ENCODE measurements around the gene DAG1.

- no peak for TF ChIP-seq POLR2A (IDR thresholded peaks at IDR 0.05)
- TF ChIP-seq, protein P1, sequence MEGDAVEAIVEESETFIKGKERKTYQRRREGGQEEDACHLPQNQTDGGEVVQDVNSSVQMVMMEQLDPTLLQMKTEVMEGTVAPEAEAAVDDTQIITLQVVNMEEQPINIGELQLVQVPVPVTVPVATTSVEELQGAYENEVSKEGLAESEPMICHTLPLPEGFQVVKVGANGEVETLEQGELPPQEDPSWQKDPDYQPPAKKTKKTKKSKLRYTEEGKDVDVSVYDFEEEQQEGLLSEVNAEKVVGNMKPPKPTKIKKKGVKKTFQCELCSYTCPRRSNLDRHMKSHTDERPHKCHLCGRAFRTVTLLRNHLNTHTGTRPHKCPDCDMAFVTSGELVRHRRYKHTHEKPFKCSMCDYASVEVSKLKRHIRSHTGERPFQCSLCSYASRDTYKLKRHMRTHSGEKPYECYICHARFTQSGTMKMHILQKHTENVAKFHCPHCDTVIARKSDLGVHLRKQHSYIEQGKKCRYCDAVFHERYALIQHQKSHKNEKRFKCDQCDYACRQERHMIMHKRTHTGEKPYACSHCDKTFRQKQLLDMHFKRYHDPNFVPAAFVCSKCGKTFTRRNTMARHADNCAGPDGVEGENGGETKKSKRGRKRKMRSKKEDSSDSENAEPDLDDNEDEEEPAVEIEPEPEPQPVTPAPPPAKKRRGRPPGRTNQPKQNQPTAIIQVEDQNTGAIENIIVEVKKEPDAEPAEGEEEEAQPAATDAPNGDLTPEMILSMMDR (IDR thresholded peaks at IDR 0.05), result no peak
These were observed 100.1 kb downstream of the DAG1 start for GRCh38 chr3:49570028-49570654.

All from sigmoid colon (tissue), 3 donors.